Right lobe of liver (tissue), 6 donors: Measurements from ENCODE around the gene FASLG. TPM values are rescaled to one million over a fixed set of nuclear protein-coding genes. Genes with fewer than 3 reads are reported as not detected.
A peak's percentile ranks its signal among the peaks of the same experiment; 100 is the strongest.

Experiments used
- ATAC-seq, 4 donors: fragments of 200-7000 bp; cut with Tn5 transposase; one replicate each; pipeline ENCODE4 v1.9.1; 2020; ENCODE audit warnings: mild to moderate bottlenecking in 4 of 4, moderate library complexity in 4 of 4
- DNase-seq, 3 donors: peaks; one replicate each; pipeline ENCODE4 v3.0.0-alpha.2; 2020
- H3K27ac ChIP-seq, 3 donors: fragments of 200-600 bp; one replicate each; pipeline ENCODE4 v1.8.0; 2022
- H3K27me3 ChIP-seq, 2 donors: fragments of 200-600 bp; one replicate each; pipeline ENCODE4 v1.8.0; 2022
- H3K36me3 ChIP-seq, 4 donors: fragments of 200-600 bp; sonication (generic) in 1 of 4; one replicate each; pipeline versions ENCODE4 v1.5.1 to v1.8.0; 2017 to 2022; ENCODE audit warnings: control low read depth in 1 of 4
- H3K4me1 ChIP-seq, 4 donors: fragments of 200-600 bp; sonication (generic) in 1 of 4; one replicate each; pipeline versions ENCODE4 v1.5.1 to v1.8.0; 2017 to 2022; ENCODE audit warnings: control low read depth in 1 of 4
- H3K4me3 ChIP-seq, 3 donors: fragments of 200-600 bp; one replicate each; pipeline ENCODE4 v1.8.0; 2022
- H3K9me3 ChIP-seq, 4 donors: fragments of 200-600 bp; sonication (generic) in 1 of 4; one replicate each; pipeline versions ENCODE4 v1.5.1 to v1.8.0; 2017 to 2022; ENCODE audit warnings: control low read depth in 1 of 4
- POLR2A ChIP-seq: fragments of 450-650 bp; IDR thresholded peaks from one replicate; pipeline ENCODE4 v1.6.1; 2017; ENCODE audit warnings: antibody characterized with exemption, mild to moderate bottlenecking
- WGBS: methylation state at CpG from one replicate; pipeline ENCODE4 v1.1.6; 2018; ENCODE audit warnings: low coverage, low lambda C conversion rate; ENCODE audit not compliant: insufficient coverage; ENCODE audit errors: missing lambda C conversion rate; 5-methylcytosine and 5-hydroxymethylcytosine counted together
- intact Hi-C, 2 donors: fragments of 100-400 bp; cut with DNase I; formaldehyde crosslinking; loops; one replicate each; pipeline versions ENCODE4 v1.11.2 to v1.14.1; 2022
- total RNA-seq, 6 experiments: library from RNA; depleted of rRNA in 2 of 6; stranded (reverse); fragments of >200 nt in 2 of 6; fragmentation: NEBNext Ultra II Directional in 3 of 6; extraction: Animal tissue kit (Norgen Biotek cat#: 25700) in 3 of 6; gene quantifications; one replicate each; pipeline versions ENCODE4 v1.1.0 to v1.2.4, GENCODE V29; 2016 to 2023
- TF ChIP-seq, protein P1 (sequence below), 4 donors: fragments of 200-600 bp in 3 of 4; fragments of 450-650 bp in 1 of 4; IDR thresholded peaks; one replicate each; pipeline versions ENCODE4 v1.5.1 to v1.8.0; 2016 to 2022; ENCODE audit warnings: antibody characterized with exemption in 4 of 4, mild to moderate bottlenecking in 2 of 4
- donor health status: DM: no; HTN: yes; CAD: no.
- donor health status: DM: no; HTN: no; CAD: no.
- donor health status: DM: no; HTN: no; CAD: no.
- donor health status: DM: no; HTN: yes; CAD: no.
- donor health status: DM: no; HTN: yes; CAD: no.

FASLG gene
- total RNA-seq, 6 experiments from 2014 or later: 0.15 to 0.51 (median 0.31) TPM; not detected in 2

DNA sequence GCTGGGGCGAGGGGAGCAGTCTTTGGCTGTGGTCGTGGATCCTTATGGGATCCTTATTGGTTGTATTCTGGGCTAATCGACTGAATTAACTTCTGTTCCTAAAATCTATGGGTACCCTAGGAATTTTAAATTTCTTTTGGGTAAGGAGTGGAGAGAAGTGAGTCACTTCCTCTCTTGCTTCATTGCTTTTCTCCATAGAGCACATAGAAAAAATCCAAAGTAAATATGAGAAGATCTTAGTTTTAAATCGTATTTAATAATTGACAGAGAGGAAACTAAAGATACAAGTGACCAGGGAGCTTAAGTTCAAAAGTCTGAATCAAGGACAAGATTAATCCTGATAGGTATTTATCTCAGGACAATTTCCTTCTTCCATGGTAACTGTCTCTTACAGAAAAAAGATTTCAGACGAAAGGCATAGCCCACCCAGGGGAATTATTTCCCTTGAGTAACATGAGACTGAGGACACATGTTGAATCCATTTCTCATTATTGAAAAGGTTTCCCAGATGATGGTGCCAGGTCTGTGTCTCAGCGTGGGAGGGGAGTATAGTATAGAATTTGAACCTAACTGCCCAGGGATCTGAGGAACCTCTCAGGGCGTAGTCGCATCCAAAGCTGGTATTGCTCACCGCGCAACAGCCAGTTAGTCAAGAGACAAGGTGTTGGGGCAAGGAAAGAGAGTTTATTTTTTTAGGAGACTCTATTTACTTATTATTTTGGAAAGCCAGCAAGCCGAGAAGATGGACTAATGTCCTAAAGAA is 28.7 kb upstream of the FASLG start:
- H3K4me3 ChIP-seq: no peak overlapping the region
- TF ChIP-seq, protein P1, sequence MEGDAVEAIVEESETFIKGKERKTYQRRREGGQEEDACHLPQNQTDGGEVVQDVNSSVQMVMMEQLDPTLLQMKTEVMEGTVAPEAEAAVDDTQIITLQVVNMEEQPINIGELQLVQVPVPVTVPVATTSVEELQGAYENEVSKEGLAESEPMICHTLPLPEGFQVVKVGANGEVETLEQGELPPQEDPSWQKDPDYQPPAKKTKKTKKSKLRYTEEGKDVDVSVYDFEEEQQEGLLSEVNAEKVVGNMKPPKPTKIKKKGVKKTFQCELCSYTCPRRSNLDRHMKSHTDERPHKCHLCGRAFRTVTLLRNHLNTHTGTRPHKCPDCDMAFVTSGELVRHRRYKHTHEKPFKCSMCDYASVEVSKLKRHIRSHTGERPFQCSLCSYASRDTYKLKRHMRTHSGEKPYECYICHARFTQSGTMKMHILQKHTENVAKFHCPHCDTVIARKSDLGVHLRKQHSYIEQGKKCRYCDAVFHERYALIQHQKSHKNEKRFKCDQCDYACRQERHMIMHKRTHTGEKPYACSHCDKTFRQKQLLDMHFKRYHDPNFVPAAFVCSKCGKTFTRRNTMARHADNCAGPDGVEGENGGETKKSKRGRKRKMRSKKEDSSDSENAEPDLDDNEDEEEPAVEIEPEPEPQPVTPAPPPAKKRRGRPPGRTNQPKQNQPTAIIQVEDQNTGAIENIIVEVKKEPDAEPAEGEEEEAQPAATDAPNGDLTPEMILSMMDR (IDR thresholded peaks at IDR 0.05): no peak
- TF ChIP-seq POLR2A: no peak
- intact Hi-C loops: no loop called here
- 76% methylated on average over 11 of the region's 11 CpGs for WGBS
- no peaks in the 10 kb centered on the region for H3K36me3 ChIP-seq
- ATAC-seq (peak in 1 of 4 donors; percentile 32), DNase-seq (no peak)
- no peaks in the 10 kb centered on the region for H3K27me3 ChIP-seq
- H3K27ac ChIP-seq: no peak overlapping the region
- no peaks in the 10 kb centered on the region for H3K4me1 ChIP-seq
- no peaks in the 10 kb centered on the region for H3K9me3 ChIP-seq

DNA sequence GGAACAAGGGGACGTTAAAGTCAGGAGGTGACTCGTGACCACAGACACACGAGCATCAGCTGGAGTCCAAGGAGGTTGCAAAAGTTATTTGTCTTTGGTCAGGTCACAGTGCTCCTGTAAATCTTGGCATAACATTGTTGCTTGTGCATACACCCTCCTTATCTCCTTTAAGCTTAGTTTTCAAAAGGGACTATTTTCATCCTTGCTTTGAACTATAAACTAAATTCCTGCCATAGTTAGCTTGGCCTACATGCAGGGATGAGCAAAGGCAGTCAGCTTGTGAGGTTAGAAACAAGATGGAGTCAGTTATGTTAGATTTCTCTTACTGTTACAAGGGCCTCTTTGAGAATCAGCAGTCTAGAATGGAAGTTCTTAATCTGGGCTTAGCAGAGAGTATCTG is 28.0 kb upstream of the FASLG start:
- WGBS: 28% methylated on average over 3 of the region's 3 CpGs
- no peaks in the 10 kb centered on the region for H3K27me3 ChIP-seq
- no peaks in the 10 kb centered on the region for H3K4me1 ChIP-seq
- H3K36me3 ChIP-seq: no peaks in the 10 kb centered on the region
- TF ChIP-seq, protein P1 (IDR thresholded peaks at IDR 0.05): no peak
- no peak for TF ChIP-seq POLR2A
- ATAC-seq (no peak), DNase-seq (no peak)
- H3K9me3 ChIP-seq: no peaks in the 10 kb centered on the region
- H3K27ac ChIP-seq: no peak overlapping the region
- intact Hi-C loops: no loop called here
- no peak overlapping the region for H3K4me3 ChIP-seq

DNA sequence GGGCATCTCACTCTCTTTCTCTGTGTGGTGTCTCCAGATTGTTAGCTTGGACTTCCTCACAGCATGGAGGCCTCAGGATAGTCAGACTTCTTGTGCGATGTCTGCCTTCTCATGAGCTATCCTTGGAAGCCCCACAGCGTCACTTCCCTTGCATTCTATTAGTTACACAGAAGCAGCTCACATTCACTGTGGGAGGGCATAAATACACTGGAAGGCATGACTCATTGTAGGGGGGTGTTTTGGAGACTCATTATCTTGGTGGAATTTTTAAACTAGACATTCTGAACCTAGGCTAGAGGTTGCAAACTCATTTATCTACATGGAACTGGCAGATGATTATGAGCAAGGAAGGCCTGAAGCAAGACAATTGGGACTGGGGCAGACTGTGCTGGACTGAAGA is 21.4 kb upstream of the FASLG start:
- no peak for TF ChIP-seq POLR2A
- TF ChIP-seq, protein P1 (IDR thresholded peaks at IDR 0.05): no peak
- Histone ChIP-seq H3K36me3 (no peaks in the 10 kb centered on the region), H3K4me3 (no peak overlapping the region), H3K27ac (no peak overlapping the region), H3K9me3 (no peaks in the 10 kb centered on the region), H3K4me1 (no peaks in the 10 kb centered on the region), H3K27me3 (no peaks in the 10 kb centered on the region)
- intact Hi-C loops: no loop called here
- WGBS: 60% methylated on average over 1 of the region's 2 CpGs
- ATAC-seq (no peak), DNase-seq (no peak)

DNA sequence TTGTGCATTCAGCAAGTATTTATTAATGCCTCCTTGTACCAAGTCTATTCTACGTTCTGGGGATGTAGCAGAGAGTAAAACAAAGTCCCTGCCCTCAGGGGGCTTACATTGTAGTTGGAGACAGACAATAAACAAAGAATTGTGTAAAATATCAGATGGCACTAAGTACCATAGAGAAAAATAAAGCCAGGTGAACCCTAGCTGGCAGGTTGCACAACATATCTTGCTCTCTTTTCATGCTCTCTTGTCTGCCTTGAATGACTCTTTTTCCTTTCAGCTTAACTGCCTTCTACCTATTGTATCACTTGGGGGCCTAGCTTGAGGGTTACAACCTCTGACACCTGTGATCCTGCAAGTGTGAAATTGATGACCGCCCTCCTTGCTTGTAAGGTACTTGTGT is 20.7 kb upstream of the FASLG start:
- H3K27ac ChIP-seq: no peak overlapping the region
- no peaks in the 10 kb centered on the region for H3K9me3 ChIP-seq
- DNase-seq (no peak), ATAC-seq (no peak)
- no peak overlapping the region for H3K4me3 ChIP-seq
- 71% methylated on average over 2 of the region's 2 CpGs for WGBS
- H3K36me3 ChIP-seq: no peaks in the 10 kb centered on the region
- no peaks in the 10 kb centered on the region for H3K27me3 ChIP-seq
- intact Hi-C loops: no loop called here
- H3K4me1 ChIP-seq: no peaks in the 10 kb centered on the region
- TF ChIP-seq POLR2A: no peak
- TF ChIP-seq, protein P1 (IDR thresholded peaks at IDR 0.05): no peak
